ENCODE measurements around the gene ARHGAP9. TPM values are rescaled to one million over a fixed set of nuclear protein-coding genes. Genes with fewer than 3 reads are reported as not detected.

The ARHGAP9 gene
- total RNA-seq, 1 experiment from 2014 or later, result 0.52 TPM

GRCh38 chr12:57470286-57470969, 9.2 kb downstream of the ARHGAP9 start:
- TF ChIP-seq EZH2 (IDR thresholded peaks at IDR 0.05; ENCODE audit: borderline replicate concordance, low read depth, low read length, poor library complexity, severe bottlenecking), result no peak
- no peaks in the 10 kb centered on the region for H3K4me1 ChIP-seq (ENCODE audit: insufficient read depth, low read length, poor library complexity, severe bottlenecking)
- intact Hi-C loops (cut with micrococcal nuclease; ENCODE audit: unreplicated experiment), result no loop called here
- no peak overlapping the region for H3K27ac ChIP-seq (ENCODE audit: low read depth, low read length, poor library complexity, severe bottlenecking)
- H3K36me3 ChIP-seq (ENCODE audit: insufficient read depth, low read length, poor library complexity, severe bottlenecking), result no peaks in the 10 kb centered on the region
- BruUV-seq (replicated peaks), result no TSS peak
- no peak for DNase-seq (ENCODE audit: low spot score)
- CTCF ChIA-PET, result no interaction called here
- H3K27me3 ChIP-seq (replicated peaks; ENCODE audit: insufficient read depth, low read depth, low read length, poor library complexity), result peaks cover 18% of the 10 kb centered on the region
- no peaks in the 10 kb centered on the region for H3K9me3 ChIP-seq (ENCODE audit: low read depth, low read length, poor library complexity, severe bottlenecking)
- no peak overlapping the region for H3K4me3 ChIP-seq (ENCODE audit: low read depth, low read length, poor library complexity, severe bottlenecking)
- POLR2A ChIA-PET (ENCODE audit: low non-redundant PET), result no interaction called here

- TF ChIP-seq EZH2 (IDR thresholded peaks at IDR 0.05; ENCODE audit: borderline replicate concordance, low read depth, low read length, poor library complexity, severe bottlenecking), result no peak
- TF ChIP-seq CTCF (conservative IDR thresholded peaks at IDR 0.05; ENCODE audit: low read depth, low read length), result no peak
- H3K27me3 ChIP-seq (replicated peaks; ENCODE audit: insufficient read depth, low read depth, low read length, poor library complexity), result peaks cover 9% of the 10 kb centered on the region
- intact Hi-C loops (cut with micrococcal nuclease; ENCODE audit: unreplicated experiment), result no loop called here
- H3K4me3 ChIP-seq (ENCODE audit: low read depth, low read length, poor library complexity, severe bottlenecking), result no peak overlapping the region
- no TSS peak for BruUV-seq (replicated peaks)
- DNase-seq (ENCODE audit: low spot score), result no peak
- no peaks in the 10 kb centered on the region for H3K4me1 ChIP-seq (ENCODE audit: insufficient read depth, low read length, poor library complexity, severe bottlenecking)
- ChIA-PET POLR2A (ENCODE audit: low non-redundant PET) (interaction anchor here (0.7 kb wide), 1 partner anchor 210 kb away, joined by 3 read pairs; no protein-coding TSS in a partner anchor), CTCF (no interaction called here)
- no peak overlapping the region for H3K27ac ChIP-seq (ENCODE audit: low read depth, low read length, poor library complexity, severe bottlenecking)
- no peaks in the 10 kb centered on the region for H3K9me3 ChIP-seq (ENCODE audit: low read depth, low read length, poor library complexity, severe bottlenecking)
- no peaks in the 10 kb centered on the region for H3K36me3 ChIP-seq (ENCODE audit: insufficient read depth, low read length, poor library complexity, severe bottlenecking)
These were observed 10.1 kb downstream of the ARHGAP9 start for GRCh38 chr12:57469296-57470164.

- intact Hi-C loops (cut with micrococcal nuclease; ENCODE audit: unreplicated experiment), result no loop called here
- DNase-seq (ENCODE audit: low spot score), result no peak
- ChIA-PET CTCF (no interaction called here), POLR2A (ENCODE audit: low non-redundant PET) (no interaction called here)
- Histone ChIP-seq H3K36me3 (ENCODE audit: insufficient read depth, low read length, poor library complexity, severe bottlenecking) (no peaks in the 10 kb centered on the region), H3K4me1 (ENCODE audit: insufficient read depth, low read length, poor library complexity, severe bottlenecking) (peaks cover under 1% of the 10 kb centered on the region), H3K27ac (ENCODE audit: low read depth, low read length, poor library complexity, severe bottlenecking) (no peak overlapping the region), H3K27me3 (replicated peaks; ENCODE audit: insufficient read depth, low read depth, low read length, poor library complexity) (no peaks in the 10 kb centered on the region), H3K4me3 (ENCODE audit: low read depth, low read length, poor library complexity, severe bottlenecking) (no peak overlapping the region), H3K9me3 (ENCODE audit: low read depth, low read length, poor library complexity, severe bottlenecking) (no peaks in the 10 kb centered on the region)
- TF ChIP-seq EZH2 (IDR thresholded peaks at IDR 0.05; ENCODE audit: borderline replicate concordance, low read depth, low read length, poor library complexity, severe bottlenecking), result no peak
- no peak for TF ChIP-seq CTCF (conservative IDR thresholded peaks at IDR 0.05; ENCODE audit: low read depth, low read length)
- BruUV-seq (replicated peaks), result no TSS peak
These were observed 11.8 kb downstream of the ARHGAP9 start for GRCh38 chr12:57467915-57468314.

Data from A673 (cell line).